SK-N-SH treated with all-trans-retinoic acid at 6 μM for 48 hours (cell line): ENCODE measurements around the gene PALLD.

Experiments used
- ATAC-seq: fragments of 200-7000 bp; cut with Tn5 transposase; 3 replicates; pipeline ENCODE4 v1.9.1; 2020; ENCODE audit warnings: mild to moderate bottlenecking, moderate library complexity
- ARNTL ChIP-seq: fragments of 450-650 bp; formaldehyde crosslinking; IDR thresholded peaks from 2 replicates; pipeline ENCODE4 v1.5.0; 2020; ENCODE audit warnings: low read depth, mild to moderate bottlenecking, moderate library complexity, borderline replicate concordance
- BACH2 ChIP-seq: fragments of 250-450 bp; sonication (Bioruptor Pico); IDR thresholded peaks from 2 replicates; pipeline ENCODE4 v1.9.0; 2021; ENCODE audit warnings: mild to moderate bottlenecking, borderline replicate concordance
- CREB5 ChIP-seq: fragments of 250-450 bp; sonication (Bioruptor Pico); IDR thresholded peaks from 2 replicates; pipeline ENCODE4 v1.5.1; 2020; ENCODE audit warnings: low read depth, mild to moderate bottlenecking, moderate library complexity
- CSDC2 ChIP-seq: fragments of 250-450 bp; sonication (Bioruptor Pico); IDR thresholded peaks from 2 replicates; pipeline ENCODE4 v1.5.0; 2020; ENCODE audit warnings: mild to moderate bottlenecking, moderate library complexity
- CSRNP3 ChIP-seq: fragments of 250-450 bp; sonication (Bioruptor Pico); IDR thresholded peaks from 2 replicates; pipeline ENCODE4 v1.5.1; 2021; ENCODE audit warnings: mild to moderate bottlenecking, moderate library complexity
- ESRRG ChIP-seq: fragments of 250-450 bp; sonication (Bioruptor Pico); IDR thresholded peaks from 2 replicates; pipeline ENCODE4 v1.6.1; 2021; ENCODE audit warnings: mild to moderate bottlenecking
- GLIS3 ChIP-seq: fragments of 250-450 bp; sonication (Bioruptor Pico); IDR thresholded peaks from 2 replicates; pipeline ENCODE4 v1.5.0; 2020; ENCODE audit warnings: mild to moderate bottlenecking, moderate library complexity
- ISL1 ChIP-seq: fragments of 250-450 bp; sonication (Bioruptor Pico); IDR thresholded peaks from 2 replicates; pipeline ENCODE4 v2.1.2; 2022; ENCODE audit warnings: mild to moderate bottlenecking, moderate library complexity
- PPARA ChIP-seq: fragments of 250-450 bp; sonication (Bioruptor Pico); IDR thresholded peaks from 2 replicates; pipeline ENCODE4 v1.5.0; 2020; ENCODE audit warnings: mild to moderate bottlenecking, borderline replicate concordance
- SNAI2 ChIP-seq: fragments of 250-450 bp; sonication (Bioruptor Pico); IDR thresholded peaks from 2 replicates; pipeline ENCODE4 v1.5.0; 2020; ENCODE audit warnings: mild to moderate bottlenecking, moderate library complexity
- TCF4 ChIP-seq: fragments of 250-450 bp; sonication (Bioruptor Pico); IDR thresholded peaks from 2 replicates; pipeline ENCODE4 v1.8.0; 2021; ENCODE audit warnings: mild to moderate bottlenecking, moderate library complexity, borderline replicate concordance
- TOX ChIP-seq: fragments of 250-450 bp; sonication (Bioruptor Pico); IDR thresholded peaks from 2 replicates; pipeline ENCODE4 v1.8.0; 2021; ENCODE audit warnings: mild to moderate bottlenecking, moderate library complexity, borderline replicate concordance
- TSHZ2 ChIP-seq: fragments of 250-450 bp; sonication (Bioruptor Pico); IDR thresholded peaks from 2 replicates; pipeline ENCODE4 v1.5.0; 2020; ENCODE audit warnings: mild to moderate bottlenecking, moderate library complexity
- ZC3H10 ChIP-seq: fragments of 250-450 bp; sonication (Bioruptor Pico); IDR thresholded peaks from 2 replicates; pipeline ENCODE4 v1.5.1; 2021; ENCODE audit warnings: mild to moderate bottlenecking, moderate library complexity
- ZFP3 ChIP-seq: fragments of 250-450 bp; sonication (Bioruptor Pico); IDR thresholded peaks from 2 replicates; pipeline ENCODE4 v1.5.0; 2020; ENCODE audit warnings: mild to moderate bottlenecking, moderate library complexity
- ZFP30 ChIP-seq: fragments of 450-650 bp; formaldehyde crosslinking; IDR thresholded peaks from 2 replicates; pipeline ENCODE4 v1.5.0; 2022; ENCODE audit warnings: mild to moderate bottlenecking, moderate library complexity
- ZNF565 ChIP-seq: fragments of 450-650 bp; formaldehyde crosslinking; conservative IDR thresholded peaks from 2 replicates; pipeline ENCODE4 v1.5.0; 2020; ENCODE audit warnings: low read depth, mild to moderate bottlenecking, moderate library complexity
- ZNF8 ChIP-seq: fragments of 450-650 bp; formaldehyde crosslinking; IDR thresholded peaks from 2 replicates; pipeline ENCODE4 v1.5.0; 2020; ENCODE audit warnings: mild to moderate bottlenecking, moderate library complexity
- TF ChIP-seq, protein P1 (sequence below): fragments of 250-450 bp; sonication (Bioruptor Pico); IDR thresholded peaks from 2 replicates; pipeline ENCODE4 v1.8.0; 2020; ENCODE audit warnings: mild to moderate bottlenecking, moderate library complexity, borderline replicate concordance
- TF ChIP-seq, protein P2 (sequence below): fragments of 250-450 bp; sonication (Bioruptor Pico); IDR thresholded peaks from 2 replicates; pipeline ENCODE4 v1.8.0; 2021; ENCODE audit warnings: low read depth, mild to moderate bottlenecking, moderate library complexity, borderline replicate concordance

PALLD gene

DNA sequence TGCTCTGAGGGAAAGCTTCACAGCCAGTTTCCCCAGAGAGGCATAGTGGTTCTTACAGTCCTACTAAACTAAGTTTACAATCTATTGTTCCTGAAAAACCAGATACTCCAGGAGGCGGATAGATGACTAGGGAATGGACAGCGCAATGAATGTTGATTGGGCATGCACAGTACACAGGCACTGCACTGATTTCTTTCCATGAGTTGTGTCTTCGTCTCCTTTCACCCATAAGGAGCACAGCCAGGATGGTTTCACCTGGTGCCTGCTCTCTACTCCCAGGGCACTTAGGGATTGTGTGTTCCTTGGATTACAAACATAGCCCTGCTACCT, 144.9 kb downstream of the PALLD start (continued):
- TF ChIP-seq TSHZ2 (CRISPR knock-in tag) (no peak), ZC3H10 (CRISPR knock-in tag) (no peak), ZNF8 (CRISPR knock-in tag) (no peak)

DNA sequence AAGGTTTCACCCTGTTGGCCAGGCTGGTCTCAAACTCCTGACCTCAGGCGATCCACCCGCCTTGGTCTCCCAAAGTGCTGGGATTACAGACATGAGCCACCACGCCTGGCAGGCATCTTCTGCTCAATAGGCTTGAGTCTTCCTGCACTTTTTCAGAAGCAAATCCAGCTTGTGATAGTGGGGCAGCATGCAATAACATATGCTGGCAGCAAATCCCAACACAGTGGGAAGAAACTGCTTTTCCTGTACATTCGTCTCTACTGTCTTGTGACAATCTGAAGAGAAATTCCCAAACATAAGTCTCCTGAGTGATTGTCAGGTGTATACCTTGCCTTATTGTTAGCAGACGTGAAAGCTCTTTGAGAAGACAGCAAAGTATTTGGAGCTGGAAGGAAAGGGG, 145.7 kb downstream of the PALLD start:
- peak; percentile 7; the same call in 2 of the 3 replicates for ATAC-seq
- no peak for TF ChIP-seq ZFP30 (CRISPR knock-in tag)
- no peak for TF ChIP-seq CREB5 (CRISPR knock-in tag)
- TF ChIP-seq ARNTL (CRISPR knock-in tag): no peak
- TF ChIP-seq TCF4 (CRISPR knock-in tag): no peak
- TF ChIP-seq BACH2 (CRISPR knock-in tag): no peak
- TF ChIP-seq ISL1 (CRISPR knock-in tag): no peak
- TF ChIP-seq, protein P1, sequence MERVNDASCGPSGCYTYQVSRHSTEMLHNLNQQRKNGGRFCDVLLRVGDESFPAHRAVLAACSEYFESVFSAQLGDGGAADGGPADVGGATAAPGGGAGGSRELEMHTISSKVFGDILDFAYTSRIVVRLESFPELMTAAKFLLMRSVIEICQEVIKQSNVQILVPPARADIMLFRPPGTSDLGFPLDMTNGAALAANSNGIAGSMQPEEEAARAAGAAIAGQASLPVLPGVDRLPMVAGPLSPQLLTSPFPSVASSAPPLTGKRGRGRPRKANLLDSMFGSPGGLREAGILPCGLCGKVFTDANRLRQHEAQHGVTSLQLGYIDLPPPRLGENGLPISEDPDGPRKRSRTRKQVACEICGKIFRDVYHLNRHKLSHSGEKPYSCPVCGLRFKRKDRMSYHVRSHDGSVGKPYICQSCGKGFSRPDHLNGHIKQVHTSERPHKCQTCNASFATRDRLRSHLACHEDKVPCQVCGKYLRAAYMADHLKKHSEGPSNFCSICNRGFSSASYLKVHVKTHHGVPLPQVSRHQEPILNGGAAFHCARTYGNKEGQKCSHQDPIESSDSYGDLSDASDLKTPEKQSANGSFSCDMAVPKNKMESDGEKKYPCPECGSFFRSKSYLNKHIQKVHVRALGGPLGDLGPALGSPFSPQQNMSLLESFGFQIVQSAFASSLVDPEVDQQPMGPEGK (CRISPR knock-in tag): no peak
- no peak for TF ChIP-seq CSRNP3 (CRISPR knock-in tag)
- TF ChIP-seq, protein P2, sequence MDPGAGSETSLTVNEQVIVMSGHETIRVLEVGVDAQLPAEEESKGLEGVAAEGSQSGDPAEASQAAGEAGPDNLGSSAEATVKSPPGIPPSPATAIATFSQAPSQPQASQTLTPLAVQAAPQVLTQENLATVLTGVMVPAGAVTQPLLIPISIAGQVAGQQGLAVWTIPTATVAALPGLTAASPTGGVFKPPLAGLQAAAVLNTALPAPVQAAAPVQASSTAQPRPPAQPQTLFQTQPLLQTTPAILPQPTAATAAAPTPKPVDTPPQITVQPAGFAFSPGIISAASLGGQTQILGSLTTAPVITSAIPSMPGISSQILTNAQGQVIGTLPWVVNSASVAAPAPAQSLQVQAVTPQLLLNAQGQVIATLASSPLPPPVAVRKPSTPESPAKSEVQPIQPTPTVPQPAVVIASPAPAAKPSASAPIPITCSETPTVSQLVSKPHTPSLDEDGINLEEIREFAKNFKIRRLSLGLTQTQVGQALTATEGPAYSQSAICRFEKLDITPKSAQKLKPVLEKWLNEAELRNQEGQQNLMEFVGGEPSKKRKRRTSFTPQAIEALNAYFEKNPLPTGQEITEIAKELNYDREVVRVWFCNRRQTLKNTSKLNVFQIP (CRISPR knock-in tag): no peak
- TF ChIP-seq ZNF565: no peak
- no peak for TF ChIP-seq ZNF8 (CRISPR knock-in tag)
- no peak for TF ChIP-seq ESRRG (CRISPR knock-in tag)
- no peak for TF ChIP-seq PPARA (CRISPR knock-in tag)
- no peak for TF ChIP-seq TOX
- TF ChIP-seq GLIS3 (CRISPR knock-in tag): no peak

DNA sequence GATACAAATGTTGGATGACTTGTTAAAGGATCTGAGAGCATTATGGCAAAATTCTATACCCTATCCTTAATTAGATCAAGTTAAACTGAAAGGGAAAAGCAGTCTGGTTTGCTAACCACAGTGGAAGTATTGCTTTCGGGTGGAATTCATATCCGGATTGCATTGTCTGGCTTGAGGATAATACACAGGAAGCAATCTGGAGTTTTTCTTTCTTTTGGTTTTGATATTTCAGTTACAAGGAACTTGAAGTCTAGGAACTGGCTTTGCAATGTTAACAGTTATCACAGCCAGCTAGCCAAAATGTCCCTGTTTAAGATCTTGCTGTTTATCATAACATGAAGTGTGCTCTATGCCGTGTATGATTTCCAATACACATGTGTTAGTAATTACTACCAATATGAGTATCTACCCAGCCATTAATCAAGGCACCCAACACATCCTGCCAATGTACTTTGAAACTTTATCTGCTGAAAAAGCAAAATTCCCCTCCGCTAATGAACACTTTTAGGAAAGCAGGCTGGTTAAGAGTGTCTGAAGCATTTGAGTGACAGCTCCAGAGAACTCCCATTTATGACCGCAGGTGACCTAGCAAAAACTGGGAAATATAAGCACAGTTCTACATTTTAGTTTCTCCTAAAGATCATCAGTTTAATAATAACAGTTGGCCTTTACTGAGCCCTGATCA, 146.4 kb downstream of the PALLD start:
- ATAC-seq: peak; percentile 75
- peak; percentile 23; the same call in 1 of the 2 replicates for TF ChIP-seq TCF4 (CRISPR knock-in tag)
- TF ChIP-seq ZC3H10 (CRISPR knock-in tag): no peak

DNA sequence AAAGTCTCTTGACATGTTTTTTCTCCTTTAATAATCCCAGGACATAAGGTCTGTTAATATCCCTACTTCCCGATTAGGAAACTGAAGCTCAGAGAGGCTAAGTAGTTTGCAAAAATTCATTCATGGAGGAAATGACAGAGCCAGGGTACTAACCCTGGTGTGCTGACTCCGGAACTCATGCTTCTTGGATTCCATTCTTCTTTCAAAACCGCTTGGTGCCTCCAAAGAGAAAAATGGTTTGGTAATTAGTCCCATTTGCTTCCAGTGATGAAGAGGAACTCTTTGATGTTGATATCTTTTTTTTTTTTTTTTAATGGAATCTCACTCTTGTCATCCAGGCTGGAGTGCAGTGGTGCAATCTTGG, 146.9 kb downstream of the PALLD start:
- peak; percentile 5; the same call in 1 of the 3 replicates for ATAC-seq
- TF ChIP-seq ZNF8 (CRISPR knock-in tag) (no peak), SNAI2 (CRISPR knock-in tag) (no peak), CSDC2 (no peak), ESRRG (CRISPR knock-in tag) (no peak), ZFP3 (CRISPR knock-in tag) (no peak), CSRNP3 (CRISPR knock-in tag) (no peak), PPARA (CRISPR knock-in tag) (no peak), ISL1 (CRISPR knock-in tag) (no peak), ZFP30 (CRISPR knock-in tag) (no peak), TSHZ2 (CRISPR knock-in tag) (no peak)
- TF ChIP-seq, protein P2 (CRISPR knock-in tag): no peak
